Astrocyte (in vitro differentiated cells and primary cell): ENCODE results near the gene SLCO6A1. TPM values are rescaled to one million over a fixed set of nuclear protein-coding genes. Genes with fewer than 3 reads are reported as not detected.

Experiments
- DNase-seq: peaks from one replicate; pipeline ENCODE4 v3.0.0-alpha.2; 2010; ENCODE audit warnings: low read depth
- FAIRE-seq: peaks from 2 replicates; lab custom pipeline; 2011; peaks lifted over from hg19 to GRCh38; lab: Jason Lieb, UNC
- H2AFZ ChIP-seq: 2 replicates; pipeline ENCODE4 v1.6.0; 2012; ENCODE audit warnings: low read depth, low read length, inconsistent platforms
- H3K27ac ChIP-seq: 2 replicates; pipeline ENCODE4 v1.5.1; 2011; ENCODE audit warnings: low read depth, low read length, inconsistent platforms
- H3K27me3 ChIP-seq: 2 replicates; pipeline ENCODE4 v1.6.0; 2011; ENCODE audit warnings: low read length, inconsistent platforms; ENCODE audit not compliant: insufficient read depth
- H3K36me3 ChIP-seq: 2 replicates; pipeline ENCODE4 v1.5.1; 2011; ENCODE audit warnings: low read length, inconsistent platforms; ENCODE audit not compliant: insufficient read depth
- H3K4me1 ChIP-seq: 2 replicates; pipeline ENCODE4 v1.5.1; 2011; ENCODE audit warnings: low read length, inconsistent platforms; ENCODE audit not compliant: insufficient read depth
- H3K4me2 ChIP-seq: 2 replicates; pipeline ENCODE4 v1.6.0; 2012; ENCODE audit warnings: low read length, inconsistent platforms
- H3K4me3 ChIP-seq: 2 replicates; pipeline ENCODE4 v1.5.1; 2011; ENCODE audit warnings: low read depth, mild to moderate bottlenecking, low read length, inconsistent platforms; ENCODE audit not compliant: insufficient read depth
- H3K79me2 ChIP-seq: 2 replicates; pipeline ENCODE4 v1.6.0; 2012; ENCODE audit warnings: mild to moderate bottlenecking, low read length, inconsistent platforms; ENCODE audit not compliant: insufficient read depth
- H3K9ac ChIP-seq: 2 replicates; pipeline ENCODE4 v1.6.0; 2012; ENCODE audit warnings: mild to moderate bottlenecking, low read length, inconsistent platforms
- H3K9me3 ChIP-seq: 2 replicates; pipeline ENCODE4 v1.5.1; 2012; ENCODE audit warnings: low read depth, mild to moderate bottlenecking, low read length, inconsistent platforms; ENCODE audit not compliant: insufficient read depth
- H4K20me1 ChIP-seq: 2 replicates; pipeline ENCODE4 v1.6.0; 2012; ENCODE audit warnings: low read length, inconsistent platforms; ENCODE audit not compliant: insufficient read depth
- H3K27ac Mint-ChIP-seq: one replicate; pipeline ENCODE4 v1.8.0; 2021; ENCODE audit warnings: mild to moderate bottlenecking, mixed read lengths; ENCODE audit not compliant: unreplicated experiment
- H3K27me3 Mint-ChIP-seq: one replicate; pipeline ENCODE4 v1.8.0; 2021; ENCODE audit warnings: low read depth, mixed read lengths; ENCODE audit not compliant: unreplicated experiment
- H3K36me3 Mint-ChIP-seq: one replicate; pipeline ENCODE4 v1.8.0; 2021; ENCODE audit warnings: low read depth, mixed read lengths; ENCODE audit not compliant: unreplicated experiment
- H3K4me1 Mint-ChIP-seq: one replicate; pipeline ENCODE4 v1.8.0; 2021; ENCODE audit warnings: low read depth, mixed read lengths; ENCODE audit not compliant: unreplicated experiment
- H3K4me3 Mint-ChIP-seq: one replicate; pipeline ENCODE4 v1.8.0; 2021; ENCODE audit warnings: mild to moderate bottlenecking, moderate library complexity, mixed read lengths; ENCODE audit not compliant: unreplicated experiment
- H3K9me3 Mint-ChIP-seq: one replicate; pipeline ENCODE4 v1.8.0; 2021; ENCODE audit warnings: mild to moderate bottlenecking, mixed read lengths; ENCODE audit not compliant: unreplicated experiment
- CTCF ChIP-seq: IDR thresholded peaks from 2 replicates; pipeline ENCODE4 v1.5.1; 2011; ENCODE audit warnings: low read depth, mild to moderate bottlenecking, inconsistent platforms, low read length, moderate library complexity; ENCODE audit not compliant: insufficient read depth
- EZH2 ChIP-seq: IDR thresholded peaks from 2 replicates; pipeline ENCODE4 v1.6.1; 2012; ENCODE audit warnings: mild to moderate bottlenecking, low read length, inconsistent platforms; ENCODE audit not compliant: insufficient read depth
- total RNA-seq: library from RNA; stranded (reverse); gene quantifications from 2 replicates; pipeline ENCODE4 v1.2.1, GENCODE V29; 2021

The SLCO6A1 gene
- total RNA-seq, 1 donor from 2014 or later = not detected

DNA sequence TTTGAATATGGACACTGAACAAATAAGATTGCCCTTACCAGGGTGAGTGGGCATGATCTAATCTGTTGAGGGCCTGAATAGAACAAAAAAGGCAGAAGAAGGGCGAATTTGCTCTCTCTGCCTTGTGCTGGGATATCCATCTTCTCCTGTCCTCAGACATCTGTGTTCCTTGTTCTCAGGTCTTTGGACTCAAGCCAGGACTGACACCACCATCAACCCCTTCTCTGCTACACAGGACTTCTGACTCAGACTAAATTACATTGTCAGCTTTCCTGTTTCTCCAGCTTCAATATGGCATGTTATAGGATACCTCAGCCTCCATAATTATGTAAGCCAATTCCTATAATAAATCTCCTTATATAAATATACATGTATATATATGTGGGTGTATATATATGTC lies 40.8 kb upstream of the SLCO6A1 start:
- H3K9me3 ChIP-seq = no peaks in the 10 kb centered on the region
- H3K4me1 ChIP-seq = no peaks in the 10 kb centered on the region
- H3K27ac Mint-ChIP-seq = no peak overlapping the region
- H3K27me3 Mint-ChIP-seq = no peaks in the 10 kb centered on the region
- H4K20me1 ChIP-seq = no peaks in the 10 kb centered on the region
- H2AFZ ChIP-seq = no peak overlapping the region
- H3K36me3 ChIP-seq = no peaks in the 10 kb centered on the region
- no peak overlapping the region for H3K4me3 Mint-ChIP-seq
- H3K27ac ChIP-seq = no peak overlapping the region
- no peaks in the 10 kb centered on the region for H3K27me3 ChIP-seq
- no peak overlapping the region for H3K9ac ChIP-seq
- DNase-seq (no peak), FAIRE-seq (no peak)
- no peaks in the 10 kb centered on the region for H3K9me3 Mint-ChIP-seq
- no peak overlapping the region for H3K4me3 ChIP-seq
- H3K4me2 ChIP-seq = no peak overlapping the region
- H3K36me3 Mint-ChIP-seq = no peaks in the 10 kb centered on the region
- peaks cover 3% of the 10 kb centered on the region for H3K4me1 Mint-ChIP-seq
- TF ChIP-seq CTCF (no peak), EZH2 (no peak)
- no peaks in the 10 kb centered on the region for H3K79me2 ChIP-seq

- H3K27me3 Mint-ChIP-seq = no peaks in the 10 kb centered on the region
- no peaks in the 10 kb centered on the region for H3K4me1 ChIP-seq
- H3K9me3 ChIP-seq = no peaks in the 10 kb centered on the region
- H3K27ac Mint-ChIP-seq = no peak overlapping the region
- no peaks in the 10 kb centered on the region for H3K79me2 ChIP-seq
- peaks cover 3% of the 10 kb centered on the region for H3K4me1 Mint-ChIP-seq
- DNase-seq (no peak), FAIRE-seq (no peak)
- TF ChIP-seq EZH2 (no peak), CTCF (no peak)
- H3K4me3 Mint-ChIP-seq = no peak overlapping the region
- H2AFZ ChIP-seq = no peak overlapping the region
- no peaks in the 10 kb centered on the region for H4K20me1 ChIP-seq
- H3K9me3 Mint-ChIP-seq = no peaks in the 10 kb centered on the region
- no peak overlapping the region for H3K27ac ChIP-seq
- H3K27me3 ChIP-seq = no peaks in the 10 kb centered on the region
- H3K36me3 Mint-ChIP-seq = no peaks in the 10 kb centered on the region
- H3K4me2 ChIP-seq = no peak overlapping the region
- no peaks in the 10 kb centered on the region for H3K36me3 ChIP-seq
- no peak overlapping the region for H3K4me3 ChIP-seq
- no peak overlapping the region for H3K9ac ChIP-seq
These were observed 38.2 kb upstream of the SLCO6A1 start for GRCh38 chr5:102537011-102537410.

DNA sequence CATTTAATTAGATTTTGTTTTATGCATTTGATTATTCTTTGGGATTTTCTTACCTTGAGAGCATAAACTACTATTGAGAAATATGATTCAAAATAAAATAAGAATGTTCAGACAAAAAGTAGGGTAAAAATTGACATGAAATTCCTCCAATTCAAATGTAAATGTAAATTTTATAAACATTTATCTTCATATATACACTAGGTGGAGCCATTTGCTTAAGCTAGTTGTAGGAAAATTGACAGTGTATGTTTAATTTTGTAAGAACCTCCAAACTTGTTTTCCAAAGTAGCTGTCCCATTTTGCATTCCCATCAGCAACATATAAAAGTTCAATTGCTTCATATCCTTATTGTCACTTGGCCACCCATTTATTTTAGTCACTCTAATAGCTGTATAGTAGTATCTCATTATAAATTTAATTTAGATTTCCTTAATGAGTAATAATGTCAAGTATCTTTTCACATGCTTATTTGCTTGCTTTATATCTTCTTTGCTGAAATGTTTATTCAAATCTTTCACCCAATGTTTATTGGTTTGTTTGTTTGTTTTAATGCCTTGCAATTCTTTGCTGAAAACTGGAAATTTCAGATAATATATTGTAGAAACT lies 37.6 kb upstream of the SLCO6A1 start:
- no peak for TF ChIP-seq EZH2
- peak; percentile 28 for TF ChIP-seq CTCF
- H3K4me1 Mint-ChIP-seq = peaks cover 3% of the 10 kb centered on the region
- DNase-seq = no peak

More for the DNA sequence above, 37.6 kb upstream of the SLCO6A1 start:
- H3K4me2 ChIP-seq = no peak overlapping the region
- no peaks in the 10 kb centered on the region for H3K36me3 Mint-ChIP-seq
- H3K4me3 Mint-ChIP-seq = no peak overlapping the region
- no peak overlapping the region for H2AFZ ChIP-seq
- no peak overlapping the region for H3K4me3 ChIP-seq
- H3K79me2 ChIP-seq = no peaks in the 10 kb centered on the region
- no peaks in the 10 kb centered on the region for H3K9me3 Mint-ChIP-seq
- H3K27ac Mint-ChIP-seq = no peak overlapping the region
- H3K36me3 ChIP-seq = no peaks in the 10 kb centered on the region
- no peaks in the 10 kb centered on the region for H3K27me3 ChIP-seq
- H3K9ac ChIP-seq = no peak overlapping the region
- no peak for FAIRE-seq
- H3K9me3 ChIP-seq = no peaks in the 10 kb centered on the region
- H3K27ac ChIP-seq = no peak overlapping the region
- H3K4me1 ChIP-seq = no peaks in the 10 kb centered on the region
- H4K20me1 ChIP-seq = no peaks in the 10 kb centered on the region
- no peaks in the 10 kb centered on the region for H3K27me3 Mint-ChIP-seq
